Stimulated activated CD8-positive, alpha-beta memory T cell treated with anti-CD3 and anti-CD28 coated beads, Interleukin-4, amount 100 ng/mL, for 4 hours (primary cell): ENCODE measurements around the gene ZFAND3.

ENCODE experiments used
- DNase-seq, 2 donors: peaks; one replicate each; pipeline ENCODE4 v3.0.0-alpha.2; 2020; ENCODE audit warnings: low read depth in 2 of 2, low spot score in 1 of 2

Gene ZFAND3

DNA sequence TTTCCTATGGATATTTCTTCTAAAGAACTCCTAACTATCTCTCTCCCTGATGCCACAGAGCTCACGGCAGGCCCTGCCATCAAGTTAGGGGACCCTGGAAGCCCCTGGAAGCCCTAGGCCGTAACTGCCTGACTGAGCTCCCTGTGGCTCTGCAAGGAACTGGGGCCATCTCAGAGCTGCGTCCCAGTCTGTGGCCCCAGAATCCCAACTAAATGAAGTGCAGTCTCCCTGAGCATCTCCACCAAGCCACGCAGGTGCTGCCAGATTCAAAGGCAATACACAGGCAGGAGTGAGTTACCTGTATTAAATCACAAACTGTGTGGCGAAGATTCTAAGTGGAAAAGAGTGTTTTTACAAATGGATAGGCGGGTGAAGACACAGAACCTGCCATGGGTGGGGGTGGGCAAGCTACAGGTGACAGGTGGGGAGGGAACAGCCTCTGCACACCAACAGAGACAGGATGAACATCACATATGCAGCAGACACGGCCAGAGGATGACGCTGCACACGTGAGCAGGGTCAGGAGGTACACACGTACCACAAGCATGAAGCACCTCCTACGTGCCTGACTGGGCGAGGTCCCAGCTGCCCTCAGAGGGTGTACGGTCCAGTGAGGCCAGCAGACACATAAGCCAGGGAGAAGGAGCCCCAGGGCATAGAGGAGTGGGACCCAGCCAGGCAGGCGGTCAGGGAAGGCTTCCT is 358.5 kb downstream of the ZFAND3 start:
- no peak for DNase-seq

DNA sequence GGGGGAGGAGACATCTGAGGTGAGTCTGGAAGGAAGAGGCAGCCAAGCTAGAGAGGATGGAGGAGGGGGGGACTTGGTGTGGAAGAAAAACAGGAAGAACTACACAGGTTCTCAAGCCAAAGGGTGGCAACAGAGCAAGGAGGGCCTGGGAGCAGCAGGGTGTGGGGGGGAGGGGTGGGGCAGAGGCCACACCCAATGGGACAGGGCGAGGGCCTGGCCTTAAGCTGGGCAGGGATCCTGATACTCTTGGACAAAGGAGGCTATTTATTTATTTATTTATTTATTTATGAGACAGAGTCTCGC is 359.0 kb downstream of the ZFAND3 start:
- no peak for DNase-seq

DNA sequence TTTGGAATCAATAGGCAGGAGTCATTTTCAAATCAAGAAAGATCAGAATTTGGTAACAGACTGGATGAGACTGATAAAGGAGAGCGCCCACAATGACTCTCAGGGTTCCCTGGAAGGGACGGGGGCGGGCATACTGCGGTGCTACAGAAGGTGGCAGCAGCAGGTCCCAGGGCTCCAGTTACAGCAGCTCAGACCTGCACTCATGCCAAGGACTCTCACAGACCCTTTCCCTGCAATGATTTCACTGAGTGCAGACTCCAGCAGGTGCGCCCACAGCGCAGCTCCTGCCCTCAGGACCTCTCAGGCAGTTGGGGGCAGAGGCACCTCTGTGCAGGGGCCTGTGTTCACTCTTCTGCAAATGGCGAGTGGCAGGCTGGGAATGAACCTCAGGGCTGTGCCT is 359.8 kb downstream of the ZFAND3 start:
- no peak for DNase-seq

DNA sequence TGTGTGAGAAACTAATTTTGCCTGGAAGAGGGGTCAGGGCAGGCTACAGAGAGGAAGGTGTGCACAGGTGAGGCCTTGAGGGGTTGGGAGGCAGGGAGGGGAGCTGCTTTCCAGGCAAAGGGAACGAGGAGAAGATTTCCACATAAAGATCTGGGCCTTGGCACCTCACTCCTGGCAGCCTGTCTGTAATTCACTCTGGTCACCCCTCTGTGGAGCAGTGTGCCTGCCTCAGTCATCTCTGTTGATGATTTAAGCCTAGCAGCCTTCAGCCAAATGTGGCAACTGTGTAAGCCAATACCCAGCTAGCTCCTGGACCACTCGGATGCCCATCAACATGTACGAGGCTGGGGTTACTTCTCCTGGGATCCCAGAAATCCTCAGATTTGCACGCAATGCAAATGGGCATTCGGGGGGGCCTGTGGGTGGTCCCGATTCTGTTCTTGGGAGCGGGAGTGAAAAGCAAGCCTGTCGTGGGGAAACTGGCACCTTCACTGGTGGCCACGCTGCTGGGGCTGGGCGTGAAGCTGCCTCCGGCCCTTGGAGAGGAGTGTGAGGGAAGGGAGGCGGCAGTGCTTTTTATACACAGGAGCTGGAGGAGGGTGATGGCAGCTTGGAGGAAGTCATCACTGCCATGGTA is 360.4 kb downstream of the ZFAND3 start:
- DNase-seq, result no peak

DNA sequence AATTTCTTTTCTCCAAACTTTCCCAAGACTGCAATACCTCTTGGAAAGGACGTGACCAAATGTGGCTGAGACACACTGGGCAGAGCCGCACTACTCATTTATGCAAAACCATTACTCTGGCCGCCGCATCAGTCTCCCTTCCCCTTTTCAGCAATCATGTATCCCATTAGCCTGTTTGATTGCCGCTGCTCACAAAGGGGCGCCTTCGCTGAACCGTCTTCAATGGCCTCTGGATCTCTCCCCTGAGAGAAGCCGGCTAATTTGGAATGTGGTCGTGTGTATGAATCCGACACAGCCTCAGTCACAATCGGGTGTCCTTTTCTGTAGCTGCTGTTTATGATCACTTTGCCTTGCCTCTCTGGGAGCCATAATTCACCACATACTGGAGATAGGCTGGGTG is 361.1 kb downstream of the ZFAND3 start:
- no peak for DNase-seq

DNA sequence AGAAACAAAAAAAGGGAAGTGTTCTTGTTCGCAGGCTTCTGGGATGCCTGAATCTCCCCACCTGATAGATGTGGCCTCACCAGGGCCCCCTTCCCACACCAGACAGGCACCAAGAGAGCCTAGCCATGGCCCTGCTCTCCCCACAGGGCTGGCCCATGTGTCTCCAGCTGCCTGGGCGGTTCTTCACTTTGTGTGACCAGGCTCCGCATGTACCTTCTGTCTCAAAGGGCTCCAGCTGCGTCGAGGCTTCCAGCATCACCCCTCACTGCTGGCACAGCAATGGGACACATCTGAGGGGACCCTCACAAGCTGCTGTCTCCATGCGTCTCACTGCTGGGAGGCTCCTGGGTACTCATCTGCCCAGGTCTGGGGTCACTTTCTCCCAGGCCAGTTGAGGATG is 362.9 kb downstream of the ZFAND3 start:
- no peak for DNase-seq

DNA sequence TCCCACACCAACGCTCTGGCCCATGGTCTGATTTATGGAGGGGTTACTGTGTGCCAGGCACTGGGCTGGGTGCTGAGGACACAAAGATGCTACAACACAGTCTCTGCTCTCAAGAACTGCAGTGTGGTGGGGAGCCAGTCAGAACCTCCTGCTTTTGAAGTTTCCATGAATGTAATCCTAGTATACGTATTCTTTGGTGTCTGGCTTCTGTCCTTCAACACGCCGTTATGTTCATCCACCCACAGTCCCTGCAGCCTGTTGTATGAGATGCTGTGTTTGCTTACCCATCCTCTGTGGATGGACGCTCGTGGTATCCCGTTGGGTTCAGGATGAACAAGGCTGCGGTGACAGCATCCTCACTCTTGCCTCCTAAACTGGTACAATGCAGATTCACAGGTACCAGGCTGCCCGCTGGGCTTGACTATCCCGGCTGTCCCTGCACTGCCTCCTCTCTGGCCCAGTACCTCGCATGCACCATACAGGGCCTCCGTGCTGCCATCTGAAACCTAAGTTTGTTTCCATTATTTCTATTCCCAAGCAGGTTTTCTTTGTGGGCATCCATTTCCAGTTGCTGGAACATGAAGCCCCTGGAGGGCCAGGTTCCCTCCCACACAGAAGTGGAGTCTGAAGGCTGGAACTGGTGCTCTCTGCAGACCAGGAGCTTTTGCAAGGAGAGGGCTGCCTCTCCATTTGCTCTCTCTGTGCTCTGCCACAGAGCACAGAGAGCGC is 364.5 kb downstream of the ZFAND3 start:
- DNase-seq, result no peak

DNA sequence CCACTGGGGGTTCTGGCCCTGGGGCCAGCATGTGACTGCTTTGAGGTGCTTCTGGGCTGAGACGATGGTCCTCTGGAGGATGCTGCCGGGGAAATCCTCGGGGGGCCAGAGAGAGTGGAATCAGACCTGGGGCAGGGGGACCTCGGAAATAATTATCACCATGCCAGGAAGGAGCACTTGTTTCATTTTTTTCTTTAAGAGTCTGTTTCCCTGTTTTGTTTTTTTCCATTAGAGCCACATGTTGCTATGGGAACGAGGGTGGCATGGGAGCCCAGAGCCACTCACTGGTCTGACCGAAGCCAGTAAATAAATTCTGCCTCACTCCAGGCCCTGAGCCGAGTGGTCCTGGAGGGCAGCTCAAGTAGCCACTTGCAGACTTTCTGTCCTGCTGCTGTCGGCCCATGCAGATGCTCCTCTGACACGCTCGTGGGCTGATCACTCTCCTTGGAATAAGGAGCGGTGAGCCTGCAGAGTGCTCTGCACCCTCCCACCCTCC is 365.1 kb downstream of the ZFAND3 start:
- no peak for DNase-seq

DNA sequence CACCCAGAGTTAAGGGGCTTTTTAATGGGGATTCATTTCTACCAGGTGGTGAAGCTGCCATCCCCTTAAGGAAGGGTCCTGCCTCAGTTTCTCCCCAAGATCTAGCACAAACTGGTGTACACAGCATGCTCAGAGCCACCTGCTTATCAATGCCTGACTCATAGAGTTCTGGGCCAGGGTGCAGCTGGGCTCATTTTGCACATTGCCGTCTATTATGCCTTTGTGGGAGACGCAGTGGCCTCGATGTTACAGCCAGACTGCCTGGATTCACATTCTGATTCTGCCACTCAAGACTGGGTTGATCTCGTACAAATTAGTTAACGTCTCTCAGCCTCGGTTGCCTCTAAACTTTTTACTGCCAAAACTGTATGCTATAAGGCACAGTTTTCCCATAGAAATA is 365.7 kb downstream of the ZFAND3 start:
- DNase-seq, result no peak

DNA sequence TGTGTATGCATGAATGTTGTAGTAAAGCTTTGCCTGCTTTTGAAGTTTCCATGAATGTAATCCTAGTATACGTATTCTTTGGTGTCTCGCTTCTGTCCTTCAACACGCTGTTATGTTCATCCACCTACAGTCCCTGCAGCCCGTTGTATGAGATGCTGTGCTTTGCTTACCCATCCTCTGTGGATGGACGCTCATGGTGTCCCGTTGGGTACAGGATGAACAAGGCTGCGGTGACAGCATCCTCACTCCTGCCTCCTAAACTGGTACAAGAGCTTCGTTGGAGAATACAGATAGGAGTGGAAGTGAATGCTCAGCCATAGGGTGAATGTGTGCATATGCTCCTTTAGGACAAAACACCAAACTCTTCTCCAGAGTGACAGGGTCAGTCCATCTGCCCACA is 366.2 kb downstream of the ZFAND3 start:
- no peak for DNase-seq

DNA sequence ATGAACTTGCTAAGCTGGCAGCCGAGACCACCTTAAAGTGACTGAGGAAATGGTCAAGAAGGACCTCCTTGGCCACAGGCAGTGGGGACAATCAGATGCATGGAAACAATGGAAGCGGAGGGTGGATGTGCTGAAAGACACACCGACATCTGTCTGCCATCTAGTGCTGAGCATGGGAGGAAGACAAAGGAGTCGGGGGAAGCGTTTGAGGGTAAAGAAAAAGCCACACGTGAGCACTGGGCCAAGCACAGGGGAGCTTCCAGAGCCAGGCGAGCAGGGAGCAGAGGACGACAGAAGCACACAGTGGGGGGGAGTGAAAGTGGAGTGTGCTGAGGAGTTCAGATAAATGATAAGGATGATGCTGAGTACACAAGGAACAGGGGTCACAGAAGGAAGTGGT is 367.8 kb downstream of the ZFAND3 start:
- DNase-seq, result no peak

DNA sequence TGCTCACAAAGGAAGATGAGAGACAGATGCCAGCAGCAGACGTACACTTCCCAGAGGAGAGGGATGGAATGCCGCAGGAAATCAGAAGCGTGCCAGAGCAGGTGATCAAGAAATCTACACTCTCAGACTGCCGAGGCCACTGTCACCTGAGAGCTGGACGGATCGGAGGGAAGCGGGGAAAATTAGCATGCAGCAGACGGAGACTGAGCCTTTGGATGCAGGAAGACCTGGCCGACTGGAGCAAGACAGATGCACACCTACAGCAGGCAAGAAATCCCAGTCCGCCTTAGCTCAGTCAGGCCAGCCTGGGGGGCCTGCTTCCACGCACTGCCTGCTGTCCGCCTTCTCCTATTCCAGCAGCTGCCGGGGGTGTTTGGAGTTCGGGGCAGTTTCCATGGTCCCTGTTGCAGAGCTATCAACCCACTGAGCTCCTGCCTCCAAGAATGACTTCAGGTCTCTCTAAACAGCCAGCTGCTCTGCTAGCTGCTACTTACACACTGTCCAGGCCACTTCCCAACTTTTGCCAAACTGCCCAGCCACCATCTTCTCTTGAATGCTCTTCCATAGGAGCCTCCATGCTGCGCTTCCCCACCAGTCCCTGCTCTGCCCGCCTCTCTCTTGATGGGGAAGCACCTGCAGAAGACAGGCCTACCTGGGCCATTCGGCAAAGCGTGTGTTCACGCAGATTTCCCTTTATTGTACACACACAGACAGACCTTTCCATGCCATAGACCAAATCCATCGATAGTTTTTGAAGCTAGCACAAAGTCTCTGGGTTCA is 368.5 kb downstream of the ZFAND3 start:
- DNase-seq, result no peak

DNA sequence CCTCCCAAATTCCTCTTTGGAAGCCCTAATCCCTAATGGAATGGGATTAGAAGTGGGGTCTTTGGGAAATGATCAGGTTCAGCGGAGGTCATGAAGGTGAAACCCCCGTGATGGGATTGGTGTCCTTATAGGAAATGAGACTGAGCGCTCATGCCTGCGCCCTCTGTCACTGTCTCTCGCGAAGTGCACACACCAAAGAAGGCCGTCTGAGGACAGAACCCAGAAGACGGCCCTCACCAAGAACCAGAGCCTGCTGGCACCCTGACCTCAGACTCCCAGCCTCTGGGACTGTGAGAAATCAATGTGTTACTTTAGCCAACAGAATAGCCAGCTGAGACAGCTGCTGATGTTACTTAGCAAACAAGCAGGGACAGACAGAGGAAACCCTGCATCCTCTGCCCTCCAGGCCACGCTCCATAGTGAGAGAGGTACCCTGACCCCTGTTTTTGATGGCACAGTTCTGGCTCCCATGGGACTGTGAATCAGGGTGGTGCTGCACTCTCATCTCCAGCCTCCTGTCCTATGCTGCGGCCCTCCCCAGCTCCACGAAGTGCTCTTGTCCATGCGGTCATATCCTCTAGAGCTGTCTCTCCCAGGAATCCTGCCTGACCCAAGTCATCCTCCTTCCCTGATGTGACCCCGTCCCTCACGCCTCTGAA is 369.3 kb downstream of the ZFAND3 start:
- DNase-seq, result no peak

DNA sequence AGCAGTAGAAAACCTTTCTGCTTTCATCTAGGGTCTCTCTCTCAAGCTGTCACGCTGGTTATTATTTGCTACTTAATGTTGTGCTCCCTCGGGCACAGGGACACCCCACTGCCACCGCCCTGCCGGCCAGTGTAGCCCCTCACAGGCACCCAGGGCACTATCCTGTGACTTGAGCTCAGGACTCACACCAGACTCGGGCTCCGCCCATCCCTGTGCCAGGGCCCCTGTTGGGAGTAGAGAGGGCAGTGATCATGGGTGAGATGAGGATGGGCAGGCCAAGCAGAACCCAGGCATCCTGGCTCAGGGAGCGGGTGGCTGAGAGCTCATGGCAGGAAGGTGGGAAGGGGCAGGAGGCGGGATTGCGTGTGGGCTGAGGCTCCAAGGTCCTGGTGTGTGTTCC is 371.9 kb downstream of the ZFAND3 start:
- DNase-seq, result no peak

DNA sequence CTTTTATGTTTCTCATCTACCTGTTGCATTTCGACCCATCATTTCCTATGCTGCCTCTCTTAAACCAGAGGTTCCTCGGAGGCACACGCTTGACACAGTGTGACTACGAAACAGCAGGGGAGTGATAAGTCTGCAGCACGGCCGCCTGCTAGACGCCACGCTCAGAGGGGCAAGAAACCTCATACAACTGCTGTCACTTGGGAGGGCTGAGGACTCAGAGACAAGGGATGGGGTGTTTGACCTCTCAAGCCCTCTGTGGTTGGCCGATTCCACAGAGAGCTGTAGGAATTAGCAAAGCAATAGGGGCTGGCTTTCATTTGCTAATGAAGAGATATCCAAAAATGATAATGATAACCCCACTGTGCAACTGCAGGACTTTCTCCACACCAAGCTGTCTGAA is 372.5 kb downstream of the ZFAND3 start:
- DNase-seq, result no peak

DNA sequence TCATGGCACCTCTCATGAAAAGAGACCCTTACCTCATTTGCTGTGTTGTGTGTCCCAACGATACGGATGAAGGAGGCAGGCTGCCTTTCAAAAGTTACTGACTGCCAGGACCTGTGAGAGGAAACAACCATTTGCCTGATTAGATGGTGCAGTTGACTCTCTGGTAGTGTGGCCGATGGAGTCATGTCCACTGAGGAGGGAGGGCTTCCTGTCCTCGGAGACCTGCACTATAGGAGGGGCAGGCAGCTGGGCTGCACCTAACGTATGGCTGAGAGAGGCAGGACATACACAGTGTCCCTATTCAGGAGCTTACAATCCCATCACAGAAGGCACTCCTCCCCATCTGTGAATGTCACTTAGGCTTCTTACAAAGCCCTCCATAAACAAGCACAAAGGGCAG is 373.0 kb downstream of the ZFAND3 start:
- DNase-seq, result no peak

DNA sequence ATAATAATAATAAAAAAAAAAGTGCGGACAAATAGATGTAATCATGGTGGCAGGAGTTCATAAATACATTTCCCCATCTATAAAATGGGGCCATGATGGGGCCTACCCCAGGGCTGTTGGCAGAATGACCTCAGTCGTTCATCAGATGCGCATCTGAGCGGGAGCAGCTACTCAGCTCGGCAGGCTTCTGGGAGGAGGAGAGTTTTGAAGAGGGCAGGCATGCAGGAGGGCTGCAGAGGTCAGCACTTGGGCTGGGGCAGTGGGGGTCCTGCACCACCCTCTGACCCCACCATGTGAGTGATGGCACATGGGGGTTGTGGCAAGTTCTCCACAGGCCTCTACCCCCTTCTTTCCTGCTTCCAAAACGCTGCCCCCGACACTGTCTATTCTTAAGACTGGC is 373.5 kb downstream of the ZFAND3 start:
- no peak for DNase-seq

DNA sequence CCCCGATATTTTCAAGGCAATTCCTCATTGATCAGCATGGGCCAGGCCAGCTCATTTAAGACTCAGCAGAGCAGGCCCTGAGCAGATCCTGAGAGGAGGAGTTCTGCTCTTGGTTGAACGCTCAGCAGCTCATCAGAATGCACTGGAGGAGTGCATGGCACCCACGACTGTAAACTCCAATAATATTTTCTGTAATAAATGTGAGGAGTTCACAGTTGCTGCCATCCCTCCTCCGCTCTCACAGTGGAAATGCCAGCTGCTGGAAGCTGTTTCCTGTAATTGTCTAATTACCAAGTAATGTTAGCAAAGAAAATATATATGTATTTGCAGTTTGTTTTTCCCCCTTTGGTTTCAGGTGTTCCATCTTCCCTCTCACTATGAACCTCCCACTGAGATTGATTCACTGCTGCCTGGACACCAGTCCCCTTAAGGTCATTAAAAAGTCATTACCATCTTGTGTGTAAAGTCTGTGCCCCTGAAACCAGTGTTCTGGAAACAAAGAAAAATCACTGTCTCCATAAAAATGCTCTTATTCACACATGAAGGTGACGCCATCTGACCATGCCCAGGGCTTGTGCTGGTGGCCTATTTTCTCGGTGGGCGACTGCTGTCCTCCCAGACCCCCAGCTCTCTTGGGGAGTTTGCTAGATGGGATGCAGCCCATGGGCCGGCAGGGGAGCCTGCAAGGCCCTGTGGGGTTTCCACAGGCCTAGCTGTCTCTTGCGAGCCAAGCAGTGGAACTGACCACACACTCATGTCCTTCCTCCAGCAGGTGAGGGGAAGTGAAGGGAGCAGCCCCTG is 374.2 kb downstream of the ZFAND3 start:
- no peak for DNase-seq

DNA sequence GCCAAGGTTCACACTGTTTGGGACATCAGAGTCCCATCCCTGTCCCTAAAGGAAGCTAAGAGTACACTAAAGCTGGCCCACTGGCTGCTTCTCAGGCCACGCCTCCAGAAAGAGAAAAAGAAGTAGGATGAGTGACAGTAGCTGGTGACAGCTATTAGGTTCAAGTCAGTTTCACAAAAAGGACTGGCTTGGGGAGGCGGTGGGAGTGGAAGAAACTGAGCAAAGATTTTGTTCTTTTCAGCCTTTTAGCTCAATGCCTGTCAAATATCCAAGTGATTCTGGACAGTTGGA is 374.7 kb downstream of the ZFAND3 start:
- no peak for DNase-seq

DNA sequence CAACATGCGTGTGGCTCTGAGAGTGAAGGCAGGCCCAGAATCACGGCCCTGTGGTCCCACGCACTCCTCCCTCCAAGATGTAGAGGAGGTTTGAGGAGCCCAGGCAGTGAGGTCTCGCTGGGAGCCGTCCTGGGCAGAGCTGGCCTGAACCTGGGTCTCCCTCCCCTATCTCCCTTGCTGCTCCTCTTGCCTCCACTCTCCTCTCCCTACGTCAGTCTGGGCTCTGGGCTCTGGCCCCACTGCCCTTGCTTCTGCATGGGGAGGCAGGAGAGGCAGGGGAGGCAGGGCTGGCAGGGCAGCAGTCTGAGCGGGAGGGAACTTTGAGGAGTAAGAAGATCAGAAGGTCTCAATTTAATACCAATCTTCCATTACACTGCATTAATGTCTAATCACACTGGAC is 375.1 kb downstream of the ZFAND3 start:
- no peak for DNase-seq
